ENCODE measurements around the gene RAB6A. TPM values are rescaled to one million over a fixed set of nuclear protein-coding genes. Genes with fewer than 3 reads are reported as not detected.

The RAB6A gene
- total and polyA plus RNA-seq, 2 of the 8 experiments (the other 6 are each of a cell fraction or from before 2014, with no cell fraction given) = 24.4 to 88.6 TPM

GRCh38 chr11:73649206-73649605 lies 111.7 kb downstream of the RAB6A start (continued):
- TF ChIP-seq CHD7 (IDR thresholded peaks at IDR 0.05; ENCODE audit: insufficient replicate concordance, low read length) (no peak), TEAD4 (IDR thresholded peaks at IDR 0.05; ENCODE audit: low read depth, low read length) (no peak), EP300 (IDR thresholded peaks at IDR 0.05; ENCODE audit: borderline replicate concordance in 1 of 2, low read depth in 2 of 2, low read length in 2 of 2) (no peak), SP2 (IDR thresholded peaks at IDR 0.05; ENCODE audit: low read length) (no peak), TAF1 (IDR thresholded peaks at IDR 0.05; ENCODE audit: low read depth, low read length) (no peak), USF2 (IDR thresholded peaks at IDR 0.05; ENCODE audit: low read length) (no peak), YY1 (IDR thresholded peaks at IDR 0.05; ENCODE audit: low read depth, low read length) (no peak), GABPA (IDR thresholded peaks at IDR 0.05; ENCODE audit: borderline replicate concordance, insufficient read depth, low read length) (no peak)

All from H1 (cell line).